GM19035 (cell line): ENCODE measurements around the gene CECR2.

Source experiments
- ATAC-seq: cut with Tn5 transposase; IDR thresholded peaks from one replicate; pipeline ENCODE4 v1.9.1; 2021; ENCODE audit not compliant: unreplicated experiment

The CECR2 gene

DNA sequence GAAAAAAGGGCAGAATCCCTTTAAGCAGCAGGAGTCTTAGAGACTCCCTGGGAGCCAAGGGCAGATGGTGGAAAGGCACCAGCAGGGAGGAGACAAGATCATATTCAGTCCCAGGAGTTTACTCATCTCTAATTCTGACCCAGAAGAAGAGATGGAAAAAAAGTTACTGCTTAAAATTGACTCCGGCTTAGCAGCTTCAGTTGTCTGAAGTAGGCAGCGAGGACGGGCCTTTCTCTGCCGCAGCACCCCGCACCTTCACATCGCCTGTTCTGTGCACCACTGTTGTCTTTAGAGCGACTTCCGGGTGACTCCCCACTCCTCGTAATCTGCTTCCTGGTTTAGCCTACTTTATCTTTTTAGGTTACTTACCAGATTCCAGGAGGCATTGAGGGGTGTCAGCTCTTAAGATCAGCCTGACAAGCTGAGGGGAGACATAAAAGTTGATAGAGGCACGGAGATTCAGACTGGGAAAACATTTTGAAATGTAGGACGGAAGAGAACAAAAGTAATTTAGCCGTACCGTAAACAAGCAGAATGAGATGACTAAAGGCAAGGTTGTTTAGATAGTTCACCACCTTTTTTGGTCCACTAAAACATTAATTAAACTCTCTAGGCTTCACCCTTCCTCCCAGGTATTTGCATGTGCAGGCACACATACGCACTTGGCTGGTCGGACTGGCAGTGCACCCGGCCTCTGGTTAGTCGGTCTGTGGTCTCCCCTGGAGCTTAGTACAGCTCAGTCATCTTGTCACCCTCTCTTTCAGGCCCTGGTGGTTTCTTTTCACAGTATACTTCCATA, 74.3 kb downstream of the CECR2 start:
- ATAC-seq, result no peak

GRCh38 chr22:17444204-17444504, 74.9 kb downstream of the CECR2 start:
- ATAC-seq, result no peak

- ATAC-seq, result no peak
These were observed 77.4 kb downstream of the CECR2 start for GRCh38 chr22:17446698-17447097.

DNA sequence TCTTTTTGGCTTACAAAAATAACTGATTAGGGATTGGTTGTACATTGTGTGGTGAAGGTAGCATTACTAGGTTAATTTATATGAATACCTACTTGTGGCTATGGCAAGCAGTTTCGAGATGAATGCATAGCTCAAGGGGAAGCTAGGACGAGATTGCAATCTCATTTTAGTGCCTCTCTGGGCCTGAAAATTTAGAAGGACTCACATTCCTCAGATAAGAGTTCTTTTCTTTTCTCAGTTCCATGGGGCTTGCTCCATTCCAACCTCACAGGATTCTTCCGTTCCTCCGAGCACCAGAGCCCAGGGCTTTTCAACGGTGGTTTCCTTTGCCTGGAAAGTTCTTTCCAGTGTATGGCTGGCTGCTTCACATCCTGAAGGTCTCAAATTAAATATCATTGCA, 82.1 kb downstream of the CECR2 start:
- ATAC-seq, result no peak

GRCh38 chr22:17460895-17461294, 91.6 kb downstream of the CECR2 start:
- ATAC-seq, result no peak

DNA sequence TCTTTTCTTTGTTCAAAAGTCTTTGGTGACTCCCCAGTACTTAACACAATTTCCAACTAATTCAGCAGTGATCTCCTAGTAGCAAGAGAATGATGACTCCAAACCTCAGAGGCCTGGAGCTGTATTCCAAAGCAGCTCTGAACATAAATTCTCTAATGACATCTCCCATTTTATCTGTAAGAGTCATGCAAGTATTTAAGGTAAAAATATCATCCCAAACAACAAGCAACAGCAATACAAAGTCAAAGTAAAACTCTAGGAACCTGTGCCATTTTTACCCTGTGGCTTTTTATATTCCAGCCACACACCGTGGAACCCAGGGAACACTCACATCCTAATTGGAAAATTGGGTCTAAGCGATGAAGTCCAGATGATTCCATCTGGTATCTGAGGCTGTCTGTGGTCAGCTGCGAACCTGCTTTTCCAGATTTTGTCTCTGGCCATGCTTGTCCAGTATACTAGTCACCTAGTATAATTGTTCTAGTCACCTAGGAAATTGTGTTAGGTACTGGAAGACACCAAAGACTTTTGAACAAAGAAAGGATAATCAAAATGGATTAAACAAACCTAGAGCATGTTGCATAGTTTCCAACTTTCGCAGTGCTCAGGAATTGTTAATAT, 101.7 kb downstream of the CECR2 start:
- ATAC-seq, result no peak

DNA sequence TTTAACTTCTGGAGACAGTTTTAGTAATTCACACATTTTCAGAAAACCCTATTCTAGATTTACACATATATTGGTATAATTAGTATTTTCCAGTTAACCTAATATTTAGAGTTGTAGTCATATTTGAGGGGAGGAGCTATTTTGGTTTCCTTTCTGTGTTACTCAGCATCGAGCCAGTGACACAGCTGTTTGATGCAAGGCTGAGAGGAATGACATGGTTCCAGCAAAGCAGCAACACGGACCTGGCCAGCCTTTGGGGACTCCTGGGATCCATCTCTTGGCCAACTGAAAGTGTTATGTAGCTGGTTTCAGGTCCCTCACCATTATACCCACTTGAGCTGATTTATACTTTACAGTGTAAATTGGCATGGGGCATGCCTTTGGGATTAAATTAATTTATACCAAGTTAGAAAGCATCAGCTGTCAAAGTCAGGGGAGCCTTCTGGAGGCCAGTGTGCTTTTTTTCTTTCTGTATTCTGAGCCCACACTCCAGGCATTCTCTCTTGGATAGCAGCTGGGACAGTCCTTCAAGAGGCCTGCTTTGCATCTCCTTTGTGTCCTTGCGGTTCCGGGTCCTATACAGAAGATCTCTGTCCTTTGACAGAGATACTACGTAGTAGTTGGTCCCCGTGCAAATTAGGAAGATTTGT, 102.8 kb downstream of the CECR2 start:
- ATAC-seq, result no peak

DNA sequence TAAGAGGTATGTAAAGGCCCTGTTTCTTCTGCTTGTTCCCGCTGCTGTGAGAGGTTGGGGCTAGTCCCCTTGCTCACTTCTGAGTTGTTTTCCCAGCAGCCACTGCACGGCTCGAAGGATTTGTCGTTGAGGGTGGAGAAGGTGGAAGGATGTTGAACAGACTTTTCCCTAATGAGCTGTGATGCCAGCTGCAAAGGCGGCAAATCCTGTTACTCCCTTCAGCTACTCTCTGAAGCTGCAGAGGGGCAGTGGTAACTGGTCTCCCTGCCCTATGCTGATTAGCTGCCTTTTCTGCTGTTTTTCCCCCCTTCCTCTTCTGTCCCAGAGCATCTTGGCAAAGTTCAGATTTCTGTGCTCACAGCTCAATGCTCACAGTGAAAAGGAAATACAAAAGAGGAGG, 103.7 kb downstream of the CECR2 start:
- ATAC-seq, result no peak

GRCh38 chr22:17475318-17476230, 106.3 kb downstream of the CECR2 start:
- no peak for ATAC-seq

DNA sequence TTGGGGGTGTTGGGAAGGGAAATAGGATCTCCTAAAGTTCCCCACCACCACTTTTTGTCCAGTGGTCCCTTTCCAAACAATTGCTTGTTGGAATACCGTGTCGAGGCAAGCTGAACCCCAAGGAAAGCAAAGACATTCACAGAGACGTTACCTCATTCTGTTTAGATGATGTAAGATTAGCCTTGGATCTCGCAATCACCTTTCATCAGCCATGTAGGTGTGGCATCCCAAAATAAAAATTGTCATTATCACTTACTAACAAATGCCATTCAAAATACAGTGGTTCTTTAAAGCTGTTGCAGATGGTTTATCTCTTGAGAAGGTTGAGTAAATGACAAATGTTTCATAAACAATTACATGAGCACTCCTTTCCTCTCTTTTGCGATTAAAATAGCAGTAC, 107.6 kb downstream of the CECR2 start:
- no peak for ATAC-seq

DNA sequence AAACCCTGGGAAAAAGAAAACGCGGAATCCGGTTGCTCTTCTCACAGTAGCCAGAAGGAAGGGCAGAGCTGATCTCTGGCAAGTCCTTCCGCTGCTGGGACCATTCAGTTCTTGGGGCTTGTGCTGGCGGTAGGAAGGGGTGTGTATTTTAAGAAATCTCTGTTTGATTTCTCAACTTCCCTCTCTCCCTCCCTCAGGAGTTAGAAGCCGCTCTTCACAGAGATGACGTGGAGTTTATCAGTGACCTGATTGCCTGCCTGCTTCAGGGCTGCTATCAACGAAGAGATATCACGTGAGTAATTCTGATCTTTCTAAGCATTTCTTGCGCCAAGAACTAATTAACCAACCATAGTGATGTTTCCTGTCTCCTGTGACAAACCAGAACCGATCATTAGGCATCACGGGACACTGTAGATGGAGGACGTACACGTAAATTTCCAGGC, 108.2 kb downstream of the CECR2 start:
- no peak for ATAC-seq

GRCh38 chr22:17479135-17479534, 109.9 kb downstream of the CECR2 start:
- ATAC-seq, result no peak

DNA sequence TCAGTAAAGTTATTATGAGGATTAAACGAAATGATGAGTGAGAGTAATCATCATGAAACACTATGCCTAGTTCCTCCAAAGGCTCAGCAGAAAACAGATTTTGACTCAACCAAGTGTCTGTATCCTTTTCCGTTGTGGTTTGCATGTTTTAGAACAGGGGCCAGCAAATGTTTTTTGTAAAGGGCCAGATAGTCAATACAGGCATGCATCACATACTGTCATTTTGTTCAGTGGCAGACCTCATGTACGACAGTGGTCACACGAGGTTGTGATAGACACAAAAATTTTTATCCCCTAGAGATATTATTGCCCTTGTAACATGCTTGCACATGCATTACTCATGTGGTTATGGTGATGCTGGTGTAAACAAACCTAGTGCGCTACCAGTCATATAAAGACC, 112.2 kb downstream of the CECR2 start:
- no peak for ATAC-seq

GRCh38 chr22:17483688-17484372, 114.6 kb downstream of the CECR2 start:
- ATAC-seq, result no peak

DNA sequence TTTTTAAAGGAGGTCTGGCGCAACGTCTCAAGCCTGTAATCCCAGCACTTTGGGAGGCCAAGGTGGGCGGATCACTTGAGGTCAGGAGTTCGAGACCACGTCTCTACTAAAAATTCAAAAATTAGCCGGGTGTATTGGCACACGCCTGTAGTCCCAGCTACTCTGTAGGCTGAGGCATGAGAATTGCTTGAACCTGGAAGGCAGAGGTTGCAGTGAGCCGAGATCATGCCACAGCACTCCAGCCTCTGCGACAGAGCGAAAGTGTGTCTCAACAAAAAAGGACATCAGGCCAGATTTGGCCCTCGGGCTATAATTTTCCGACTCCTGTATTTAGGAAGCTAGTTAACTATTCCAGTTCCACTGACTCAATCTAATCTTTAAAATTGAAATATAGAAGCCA, 115.3 kb downstream of the CECR2 start:
- ATAC-seq, result no peak

GRCh38 chr22:17486313-17486712, 117.1 kb downstream of the CECR2 start:
- ATAC-seq, result no peak

- no peak for ATAC-seq
These were observed 117.5 kb downstream of the CECR2 start for GRCh38 chr22:17486719-17487118.

GRCh38 chr22:17489101-17489500, 119.8 kb downstream of the CECR2 start:
- ATAC-seq, result no peak

DNA sequence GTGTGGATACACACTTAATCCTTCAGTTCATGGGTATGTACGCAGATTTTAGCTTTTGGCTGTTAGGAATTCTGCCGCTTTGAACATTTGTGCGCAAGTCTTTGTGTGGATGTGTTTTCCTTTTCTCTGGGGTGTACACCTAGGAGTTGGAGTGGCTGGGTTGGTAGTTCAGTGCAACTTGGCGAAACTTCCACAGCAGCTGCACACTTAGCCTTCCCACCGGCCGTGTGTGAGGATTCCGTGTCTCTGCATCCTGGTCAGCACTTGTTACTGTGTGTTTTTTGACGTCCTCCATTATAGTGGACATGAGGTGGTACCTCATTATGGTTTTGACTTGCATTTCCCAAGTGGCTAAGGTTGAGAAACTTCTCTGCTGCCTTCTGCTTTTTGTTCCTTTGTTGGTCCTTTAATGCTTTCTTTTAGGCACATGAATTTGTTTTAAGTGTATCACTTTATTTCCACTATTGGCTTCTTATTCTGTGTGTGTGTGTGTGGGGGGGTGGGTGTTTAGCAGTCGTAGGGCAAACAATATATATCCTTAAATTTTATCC, 121.9 kb downstream of the CECR2 start:
- no peak for ATAC-seq

DNA sequence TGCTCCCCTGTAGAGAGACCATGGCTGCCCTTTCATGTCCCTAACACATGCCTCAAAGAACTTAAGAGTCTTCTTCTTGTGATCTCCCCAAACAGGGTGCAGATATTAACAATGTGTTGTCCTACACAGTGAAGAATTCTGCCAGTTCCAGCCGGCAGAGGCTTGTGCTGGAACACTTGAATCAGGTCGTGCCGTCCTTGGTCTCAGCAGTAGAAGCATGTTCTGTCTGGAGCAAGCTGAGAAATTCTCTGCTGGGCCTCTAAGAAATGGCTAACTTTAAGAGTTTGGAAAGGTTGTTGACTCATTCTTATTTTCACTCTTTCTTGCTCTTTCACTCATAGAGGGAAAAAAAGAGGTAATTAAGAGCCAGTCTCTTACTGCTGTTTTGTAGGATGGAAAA, 123.0 kb downstream of the CECR2 start:
- no peak for ATAC-seq
